ENCODE measurements around the gene KCNJ18.
"Not testable (repeated sequence)": the region's sequence is repeated elsewhere in the genome, so short reads cannot be mapped to it uniquely, and the experiment has no call there.

The KCNJ18 gene

GRCh38 chr17:21675739-21676130, 16.6 kb upstream of the KCNJ18 start:
- not testable (repeated sequence) for H3K9me3 Mint-ChIP-seq; ATAC-seq (replicated peaks; ENCODE audit: extremely low read depth, poor library complexity, severe bottlenecking)

DNA sequence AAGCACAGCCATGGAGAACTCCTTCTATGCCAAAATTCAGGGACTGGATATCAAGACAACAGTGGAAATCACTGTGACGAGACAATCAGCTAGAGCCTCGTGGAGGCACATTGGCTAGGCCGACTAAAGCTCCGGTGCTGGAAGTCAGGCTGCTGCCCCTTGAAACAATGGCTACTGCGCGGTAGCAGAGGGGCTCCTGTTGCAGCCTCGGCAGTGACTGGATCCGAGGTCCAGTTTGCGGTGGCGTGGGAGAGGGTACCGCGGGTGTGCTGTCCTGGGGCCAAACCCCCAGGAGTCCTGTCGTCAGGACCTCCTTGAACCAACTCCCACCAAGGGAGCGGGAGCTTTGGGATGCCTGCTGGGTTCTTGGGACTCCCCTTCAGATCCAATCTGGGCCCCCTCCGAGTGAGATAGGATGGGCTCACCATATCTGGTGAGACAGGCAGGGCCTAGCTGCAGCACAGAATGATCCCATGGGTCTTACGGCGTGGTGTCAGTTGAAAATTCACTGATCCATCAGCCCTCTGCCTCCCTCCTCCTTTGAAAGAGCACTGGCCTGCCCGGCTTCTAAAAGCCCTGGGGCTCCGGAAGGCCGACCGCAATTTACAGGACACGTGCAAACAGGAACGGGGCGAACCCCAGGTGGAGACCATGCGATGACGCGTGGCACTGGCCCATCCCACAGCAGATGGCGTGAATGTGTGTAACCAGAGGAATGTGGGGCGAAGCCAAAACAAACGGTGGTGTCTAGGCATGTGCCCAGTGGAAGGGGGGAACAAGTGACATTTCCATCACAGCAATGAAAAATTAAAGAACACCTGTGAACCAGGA, 15.8 kb upstream of the KCNJ18 start:
- Mint-ChIP-seq H3K36me3 (ENCODE audit: insufficient read depth) (peaks cover 2% of the 10 kb centered on the region), H3K27me3 (no peaks in the 10 kb centered on the region), H3K4me1 (no peaks in the 10 kb centered on the region), H3K9me3 (peaks cover 10% of the 10 kb centered on the region), H3K27ac (ENCODE audit: low read depth) (no peak overlapping the region), H3K4me3 (no peak overlapping the region)
- ATAC-seq (replicated peaks; ENCODE audit: extremely low read depth, poor library complexity, severe bottlenecking) (no peak), DNase-seq (ENCODE audit: low spot score in 2 of 2) (no peak)

More at GRCh38 chr17:21675739-21676130, 16.6 kb upstream of the KCNJ18 start:
- H3K36me3 Mint-ChIP-seq (ENCODE audit: insufficient read depth); H3K27ac Mint-ChIP-seq (ENCODE audit: low read depth); DNase-seq (ENCODE audit: low spot score in 2 of 2); H3K27me3 Mint-ChIP-seq; H3K4me1 Mint-ChIP-seq; H3K4me3 Mint-ChIP-seq: not testable (repeated sequence)

DNA sequence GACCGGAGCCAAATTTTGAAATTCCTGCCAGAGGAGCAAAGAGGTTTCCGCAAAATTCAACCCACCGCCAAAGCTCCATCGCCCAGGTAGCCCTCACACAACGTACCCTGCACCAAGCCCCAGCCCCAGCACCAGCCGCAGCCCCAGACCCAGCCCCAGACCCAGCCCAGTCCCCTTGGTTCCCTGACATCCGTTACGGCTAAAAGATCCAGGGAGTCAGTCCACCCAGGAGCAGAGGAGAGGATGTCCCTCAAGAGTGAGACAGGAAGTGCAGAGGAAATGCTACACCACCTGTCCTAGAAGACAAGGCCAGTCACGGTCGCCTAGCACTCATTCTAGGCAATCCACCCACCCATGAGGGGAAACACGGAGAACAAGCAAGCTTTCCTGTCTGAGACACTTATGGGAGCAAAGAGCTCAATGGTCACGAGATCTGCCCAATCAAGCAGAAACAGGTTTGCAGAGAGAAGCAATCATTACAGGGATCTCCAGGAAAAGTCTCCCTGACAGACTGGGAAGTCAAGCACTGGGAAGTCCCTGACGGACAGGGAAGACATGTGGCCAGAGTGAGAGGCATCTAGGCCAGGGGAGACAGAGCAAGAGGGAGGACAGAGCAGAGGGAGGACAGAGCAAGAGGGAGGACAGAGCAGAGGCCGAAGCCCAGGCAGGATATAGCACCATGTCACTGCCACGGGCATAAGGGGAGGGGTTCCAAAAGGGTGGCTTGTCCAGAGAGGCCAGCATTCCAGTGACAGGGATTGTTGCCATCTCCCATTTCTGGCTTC, 15.0 kb upstream of the KCNJ18 start:
- DNase-seq (ENCODE audit: low spot score in 2 of 2): no peak
- H3K9me3 Mint-ChIP-seq: peaks cover 10% of the 10 kb centered on the region
- no peak for ATAC-seq (replicated peaks; ENCODE audit: extremely low read depth, poor library complexity, severe bottlenecking)

DNA sequence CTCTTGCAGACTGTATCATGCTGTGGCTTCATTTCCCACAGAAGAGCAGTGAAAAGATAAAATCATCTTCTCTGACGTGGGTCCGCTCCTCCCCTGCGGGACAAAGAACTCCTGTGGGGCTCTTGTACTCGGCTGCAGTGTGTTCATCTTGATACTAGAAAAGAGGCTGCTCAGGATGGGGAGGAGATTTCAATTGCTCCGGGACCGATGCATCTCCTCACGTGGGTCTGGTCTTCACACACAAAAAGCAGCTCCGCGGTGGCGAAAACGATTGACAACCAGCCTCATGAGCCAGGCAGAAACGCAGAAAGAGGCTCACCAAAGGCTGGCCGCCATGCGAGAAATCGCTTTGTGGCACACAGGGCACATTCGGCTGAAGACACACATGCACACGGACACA, 14.4 kb upstream of the KCNJ18 start:
- Mint-ChIP-seq H3K9me3 (peaks cover 10% of the 10 kb centered on the region), H3K4me1 (no peaks in the 10 kb centered on the region), H3K27ac (ENCODE audit: low read depth) (no peak overlapping the region), H3K27me3 (no peaks in the 10 kb centered on the region), H3K36me3 (ENCODE audit: insufficient read depth) (peaks cover 2% of the 10 kb centered on the region), H3K4me3 (no peak overlapping the region)
- no peak for ATAC-seq (replicated peaks; ENCODE audit: extremely low read depth, poor library complexity, severe bottlenecking)
- no peak for DNase-seq (ENCODE audit: low spot score in 2 of 2)

More for the DNA sequence above, 15.0 kb upstream of the KCNJ18 start:
- Mint-ChIP-seq H3K4me3 (no peak overlapping the region), H3K27me3 (no peaks in the 10 kb centered on the region), H3K27ac (ENCODE audit: low read depth) (no peak overlapping the region), H3K4me1 (no peaks in the 10 kb centered on the region), H3K36me3 (ENCODE audit: insufficient read depth) (peaks cover 2% of the 10 kb centered on the region)

GRCh38 chr17:21678393-21679081, 13.8 kb upstream of the KCNJ18 start:
- Mint-ChIP-seq H3K27me3 (no peaks in the 10 kb centered on the region), H3K9me3 (peaks cover 10% of the 10 kb centered on the region), H3K4me1 (no peaks in the 10 kb centered on the region), H3K4me3 (no peak overlapping the region), H3K36me3 (ENCODE audit: insufficient read depth) (no peaks in the 10 kb centered on the region), H3K27ac (ENCODE audit: low read depth) (no peak overlapping the region)
- ATAC-seq (replicated peaks; ENCODE audit: extremely low read depth, poor library complexity, severe bottlenecking): no peak
- no peak for DNase-seq (ENCODE audit: low spot score in 2 of 2)

DNA sequence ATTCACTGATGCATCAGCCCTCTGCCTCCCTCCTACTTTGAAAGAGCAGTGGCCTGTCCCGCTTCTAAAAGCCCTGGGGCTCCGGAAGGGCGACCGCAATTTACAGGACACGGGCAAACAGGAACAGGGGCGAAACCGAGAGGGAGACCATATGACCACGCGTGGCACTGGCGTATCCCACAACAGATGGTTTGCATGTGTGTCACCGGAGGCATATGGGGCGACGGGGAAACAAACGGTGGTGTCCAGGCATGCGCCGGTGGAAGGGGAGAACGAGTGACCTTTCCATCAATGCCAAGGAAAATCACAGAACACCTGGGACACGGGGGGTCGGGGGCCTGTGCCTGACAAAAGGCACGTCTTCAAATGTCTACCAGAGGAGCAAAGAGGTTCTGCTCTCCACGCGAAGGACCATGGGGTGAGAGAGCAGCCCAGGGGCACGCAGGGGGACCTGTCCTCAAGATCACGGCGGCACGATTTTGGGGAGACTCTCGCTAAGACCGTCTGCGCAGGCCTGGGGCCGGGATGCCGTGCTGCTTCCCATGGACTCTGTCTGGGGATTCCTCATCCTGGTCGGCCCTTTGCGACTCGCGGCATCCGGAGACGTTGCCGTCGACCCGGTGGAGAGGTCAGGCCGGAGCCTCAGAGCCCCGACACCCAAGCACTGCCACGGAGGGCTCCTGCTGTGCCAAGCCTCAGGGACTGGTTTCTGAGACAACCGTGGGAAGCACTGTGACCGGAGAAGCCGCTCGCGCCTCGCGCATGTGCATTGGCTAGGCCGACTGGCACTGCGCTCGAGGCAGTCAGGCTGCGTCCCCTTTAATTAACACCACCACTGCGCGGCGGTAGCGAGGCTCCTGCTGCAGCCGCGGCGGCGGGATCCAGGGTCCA, 12.8 kb upstream of the KCNJ18 start:
- DNase-seq (ENCODE audit: low spot score in 2 of 2): no peak
- Mint-ChIP-seq H3K27ac (ENCODE audit: low read depth) (no peak overlapping the region), H3K9me3 (peaks cover 10% of the 10 kb centered on the region), H3K4me1 (no peaks in the 10 kb centered on the region), H3K27me3 (no peaks in the 10 kb centered on the region), H3K36me3 (ENCODE audit: insufficient read depth) (no peaks in the 10 kb centered on the region), H3K4me3 (no peak overlapping the region)
- ATAC-seq (replicated peaks; ENCODE audit: extremely low read depth, poor library complexity, severe bottlenecking): no peak

GRCh38 chr17:21680366-21680765, 12.0 kb upstream of the KCNJ18 start:
- Mint-ChIP-seq H3K36me3 (ENCODE audit: insufficient read depth) (no peaks in the 10 kb centered on the region), H3K4me1 (no peaks in the 10 kb centered on the region), H3K27me3 (no peaks in the 10 kb centered on the region), H3K27ac (ENCODE audit: low read depth) (no peak overlapping the region), H3K9me3 (peaks cover 10% of the 10 kb centered on the region), H3K4me3 (no peak overlapping the region)
- ATAC-seq (replicated peaks; ENCODE audit: extremely low read depth, poor library complexity, severe bottlenecking) (no peak), DNase-seq (ENCODE audit: low spot score in 2 of 2) (no peak)

DNA sequence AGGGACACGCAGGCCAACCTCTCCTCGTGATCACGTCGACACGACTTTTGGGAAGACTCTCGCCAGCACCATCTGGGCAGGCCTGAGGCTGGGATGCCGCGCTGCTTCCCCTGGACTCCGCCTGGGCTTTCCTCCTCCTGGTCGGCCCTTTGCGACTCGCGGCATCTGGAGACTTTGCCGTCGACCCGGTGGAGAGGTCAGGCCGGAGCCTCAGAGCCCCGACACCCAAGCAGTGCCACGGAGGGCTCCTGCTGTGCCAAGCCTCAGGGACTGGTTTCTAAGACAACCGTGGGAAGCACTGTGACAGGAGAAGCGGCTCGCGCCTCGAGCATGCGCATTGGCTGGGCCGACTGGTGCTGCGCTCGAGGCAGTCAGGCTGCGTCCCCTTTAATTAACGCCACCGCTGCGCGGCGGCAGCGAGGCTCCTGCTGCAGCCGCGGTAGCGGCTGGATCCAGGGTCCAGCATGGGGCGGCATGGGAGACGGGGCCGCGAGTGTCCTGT, 11.4 kb upstream of the KCNJ18 start:
- not testable (repeated sequence) for H3K9me3 Mint-ChIP-seq; H3K36me3 Mint-ChIP-seq (ENCODE audit: insufficient read depth); DNase-seq (ENCODE audit: low spot score in 2 of 2); H3K27me3 Mint-ChIP-seq; H3K4me3 Mint-ChIP-seq; H3K4me1 Mint-ChIP-seq; ATAC-seq (replicated peaks; ENCODE audit: extremely low read depth, poor library complexity, severe bottlenecking); H3K27ac Mint-ChIP-seq (ENCODE audit: low read depth)

- not testable (repeated sequence) for H3K9me3 Mint-ChIP-seq; H3K4me1 Mint-ChIP-seq; H3K27ac Mint-ChIP-seq (ENCODE audit: low read depth); DNase-seq (ENCODE audit: low spot score in 2 of 2); H3K27me3 Mint-ChIP-seq; H3K4me3 Mint-ChIP-seq; H3K36me3 Mint-ChIP-seq (ENCODE audit: insufficient read depth); ATAC-seq (replicated peaks; ENCODE audit: extremely low read depth, poor library complexity, severe bottlenecking)
Measured at GRCh38 chr17:21681576-21681975, 10.7 kb upstream of the KCNJ18 start.

- DNase-seq (ENCODE audit: low spot score in 2 of 2); H3K27me3 Mint-ChIP-seq; ATAC-seq (replicated peaks; ENCODE audit: extremely low read depth, poor library complexity, severe bottlenecking); H3K4me3 Mint-ChIP-seq; H3K4me1 Mint-ChIP-seq; H3K36me3 Mint-ChIP-seq (ENCODE audit: insufficient read depth); H3K27ac Mint-ChIP-seq (ENCODE audit: low read depth); H3K9me3 Mint-ChIP-seq: not testable (repeated sequence)
Measured at GRCh38 chr17:21682130-21682529, 10.2 kb upstream of the KCNJ18 start.

- ATAC-seq (replicated peaks; ENCODE audit: extremely low read depth, poor library complexity, severe bottlenecking); H3K36me3 Mint-ChIP-seq (ENCODE audit: insufficient read depth); DNase-seq (ENCODE audit: low spot score in 2 of 2); H3K27me3 Mint-ChIP-seq; H3K4me1 Mint-ChIP-seq; H3K9me3 Mint-ChIP-seq; H3K4me3 Mint-ChIP-seq; H3K27ac Mint-ChIP-seq (ENCODE audit: low read depth): not testable (repeated sequence)
Measured at GRCh38 chr17:21683142-21683712, 9.1 kb upstream of the KCNJ18 start.

Measured in central memory CD8-positive, alpha-beta T cell (primary cell).